HG02938 (cell line): ENCODE results near the gene TCTN2.

Experiments
- ATAC-seq: cut with Tn5 transposase; IDR thresholded peaks from one replicate; pipeline ENCODE4 v1.9.1; 2021; ENCODE audit warnings: mild to moderate bottlenecking, moderate library complexity; ENCODE audit not compliant: unreplicated experiment

TCTN2 gene

GRCh38 chr12:123683964-123684363 lies 13.1 kb downstream of the TCTN2 start:
- ATAC-seq = no peak

- ATAC-seq = no peak
Observed at GRCh38 chr12:123686636-123687190, 15.8 kb downstream of the TCTN2 start.

GRCh38 chr12:123690191-123690840 lies 19.4 kb downstream of the TCTN2 start:
- ATAC-seq = no peak

- no peak for ATAC-seq
Observed at GRCh38 chr12:123696207-123696606, 25.3 kb downstream of the TCTN2 start.

- no peak for ATAC-seq
Observed at GRCh38 chr12:123696646-123697045, 25.7 kb downstream of the TCTN2 start.

- ATAC-seq = no peak
Observed at GRCh38 chr12:123705935-123706334, 35.0 kb downstream of the TCTN2 start.

GRCh38 chr12:123707466-123707865 lies 36.6 kb downstream of the TCTN2 start:
- ATAC-seq = no peak

GRCh38 chr12:123712780-123713319 lies 41.9 kb downstream of the TCTN2 start:
- ATAC-seq = no peak

- no peak for ATAC-seq
Observed at GRCh38 chr12:123713398-123713797, 42.5 kb downstream of the TCTN2 start.

- no peak for ATAC-seq
Observed at GRCh38 chr12:123713823-123714585, 43.1 kb downstream of the TCTN2 start.

GRCh38 chr12:123715195-123715594 lies 44.3 kb downstream of the TCTN2 start:
- no peak for ATAC-seq

GRCh38 chr12:123717350-123717749 lies 46.4 kb downstream of the TCTN2 start:
- no peak for ATAC-seq

- ATAC-seq = no peak
Observed at GRCh38 chr12:123720141-123720814, 49.4 kb downstream of the TCTN2 start.

- ATAC-seq = no peak
Observed at GRCh38 chr12:123721245-123721644, 50.3 kb downstream of the TCTN2 start.

GRCh38 chr12:123723011-123723410 lies 52.1 kb downstream of the TCTN2 start:
- no peak for ATAC-seq

GRCh38 chr12:123723765-123724164 lies 52.9 kb downstream of the TCTN2 start:
- ATAC-seq = no peak

GRCh38 chr12:123726244-123726643 lies 55.3 kb downstream of the TCTN2 start:
- ATAC-seq = no peak

- ATAC-seq = no peak
Observed at GRCh38 chr12:123726962-123727361, 56.0 kb downstream of the TCTN2 start.

GRCh38 chr12:123727878-123728277 lies 57.0 kb downstream of the TCTN2 start:
- ATAC-seq = no peak

GRCh38 chr12:123731596-123731995 lies 60.7 kb downstream of the TCTN2 start:
- ATAC-seq = no peak

GRCh38 chr12:123732251-123732650 lies 61.3 kb downstream of the TCTN2 start:
- no peak for ATAC-seq
